ENCODE results near the gene BCAS1.
A peak's percentile ranks its signal among the peaks of the same experiment; 100 is the strongest.

The BCAS1 gene, protein sequence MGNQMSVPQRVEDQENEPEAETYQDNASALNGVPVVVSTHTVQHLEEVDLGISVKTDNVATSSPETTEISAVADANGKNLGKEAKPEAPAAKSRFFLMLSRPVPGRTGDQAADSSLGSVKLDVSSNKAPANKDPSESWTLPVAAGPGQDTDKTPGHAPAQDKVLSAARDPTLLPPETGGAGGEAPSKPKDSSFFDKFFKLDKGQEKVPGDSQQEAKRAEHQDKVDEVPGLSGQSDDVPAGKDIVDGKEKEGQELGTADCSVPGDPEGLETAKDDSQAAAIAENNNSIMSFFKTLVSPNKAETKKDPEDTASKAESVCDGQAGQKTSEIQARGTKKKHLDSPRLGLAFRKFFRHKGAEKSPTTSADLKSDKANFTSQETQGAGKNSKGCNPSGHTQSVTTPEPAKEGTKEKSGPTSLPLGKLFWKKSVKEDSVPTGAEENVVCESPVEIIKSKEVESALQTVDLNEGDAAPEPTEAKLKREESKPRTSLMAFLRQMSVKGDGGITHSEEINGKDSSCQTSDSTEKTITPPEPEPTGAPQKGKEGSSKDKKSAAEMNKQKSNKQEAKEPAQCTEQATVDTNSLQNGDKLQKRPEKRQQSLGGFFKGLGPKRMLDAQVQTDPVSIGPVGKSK

DNA sequence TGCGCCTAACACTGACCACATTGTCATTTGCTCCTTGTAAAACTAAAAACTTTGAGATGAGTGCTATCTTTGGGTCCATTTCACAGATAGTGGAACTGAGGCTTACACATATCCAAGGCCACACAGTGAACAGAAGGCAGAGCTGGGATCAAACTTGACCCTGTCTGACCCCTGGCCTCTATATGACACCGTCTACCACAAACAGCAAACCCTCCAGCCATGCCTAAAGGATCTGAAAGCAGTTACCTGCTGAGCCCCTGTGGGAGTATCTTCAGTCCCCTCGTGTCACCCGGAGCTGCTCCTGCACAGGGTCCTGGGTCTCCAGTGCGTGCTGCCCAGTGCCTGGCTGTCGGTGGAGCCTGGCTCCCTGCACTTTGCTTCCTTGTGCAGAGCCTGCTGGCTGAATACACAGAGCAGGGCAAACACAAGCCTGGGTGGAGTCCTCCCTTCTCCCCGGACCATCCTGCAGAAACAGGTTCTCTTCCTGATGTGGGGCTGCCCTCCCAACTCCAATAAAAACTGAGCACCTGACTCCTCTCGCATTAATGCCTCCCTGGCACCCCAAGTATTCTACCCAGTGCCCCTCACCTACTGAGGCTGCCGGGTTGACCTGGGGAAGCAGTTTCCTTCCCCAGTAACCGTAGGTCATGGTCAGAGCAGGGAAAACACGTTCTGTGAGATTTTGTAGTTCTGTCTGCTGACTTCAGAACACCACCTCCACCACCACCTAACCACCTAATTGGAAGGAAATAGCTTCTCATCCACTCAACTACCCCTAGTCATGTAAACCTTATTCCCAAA, at the start of gene BCAS1:
Gene BCAS1 (minus strand): TSS at position 408 of the 801 bp plus-strand sequence. CDS start 11,876 bp downstream, outside the sequence.
- peak; percentile 77 for DNase-seq

DNA sequence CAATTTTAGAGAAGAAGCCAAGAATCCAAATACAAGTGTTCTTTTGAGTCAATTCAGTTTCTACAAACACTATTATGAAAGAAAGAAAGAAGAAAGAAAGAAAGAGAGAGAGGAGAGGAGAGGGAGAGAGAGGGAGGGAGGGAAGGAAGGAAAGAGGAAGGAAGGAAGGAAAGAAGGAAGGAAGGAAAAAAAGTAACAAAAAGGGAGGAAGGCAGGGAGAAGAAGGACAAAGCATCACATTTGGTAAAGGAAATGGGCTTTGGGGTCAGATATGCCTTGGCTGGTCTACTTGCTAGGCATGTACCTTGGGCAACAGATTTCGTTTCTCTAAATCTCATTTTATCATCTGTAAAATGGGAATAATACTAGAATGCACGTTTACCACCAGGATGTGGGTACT, 49.4 kb upstream of the BCAS1 start:
- DNase-seq = no peak

DNA sequence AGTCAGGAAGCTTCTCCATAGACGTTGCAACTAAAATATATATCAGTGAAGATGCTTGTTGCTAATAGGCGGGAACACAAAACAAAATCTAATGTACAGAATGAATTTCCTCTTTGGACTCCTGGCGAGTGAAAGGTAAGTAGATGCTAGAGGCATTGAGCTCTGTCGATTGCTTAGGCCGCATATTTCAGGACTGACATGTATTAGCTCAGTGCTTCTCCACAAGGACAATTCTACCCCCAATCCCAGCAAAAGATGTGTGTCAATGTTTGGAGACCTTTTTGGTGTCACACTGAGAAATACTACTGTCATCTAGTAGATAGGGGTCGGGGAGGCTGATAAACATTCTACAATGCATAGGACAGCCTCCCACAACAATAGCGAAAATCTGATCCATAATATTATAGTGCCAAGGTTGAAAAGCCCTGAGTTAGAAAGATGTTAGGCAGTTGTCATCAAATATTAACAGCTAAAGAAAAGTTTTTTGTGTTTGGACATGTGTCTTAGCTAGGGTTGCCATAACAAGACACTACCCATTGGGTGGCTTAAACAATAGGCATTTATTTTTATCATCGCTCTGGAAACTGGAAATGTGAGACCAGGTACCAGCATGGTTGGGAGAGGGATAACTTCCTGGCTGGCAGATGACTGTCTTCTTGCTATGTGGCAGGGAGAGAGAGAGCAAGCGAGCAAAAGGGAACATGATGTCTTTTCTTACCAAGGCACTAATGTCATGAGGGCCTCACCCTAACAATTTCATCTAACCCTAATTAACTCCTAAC, 48.0 kb upstream of the BCAS1 start:
- DNase-seq = no peak

DNA sequence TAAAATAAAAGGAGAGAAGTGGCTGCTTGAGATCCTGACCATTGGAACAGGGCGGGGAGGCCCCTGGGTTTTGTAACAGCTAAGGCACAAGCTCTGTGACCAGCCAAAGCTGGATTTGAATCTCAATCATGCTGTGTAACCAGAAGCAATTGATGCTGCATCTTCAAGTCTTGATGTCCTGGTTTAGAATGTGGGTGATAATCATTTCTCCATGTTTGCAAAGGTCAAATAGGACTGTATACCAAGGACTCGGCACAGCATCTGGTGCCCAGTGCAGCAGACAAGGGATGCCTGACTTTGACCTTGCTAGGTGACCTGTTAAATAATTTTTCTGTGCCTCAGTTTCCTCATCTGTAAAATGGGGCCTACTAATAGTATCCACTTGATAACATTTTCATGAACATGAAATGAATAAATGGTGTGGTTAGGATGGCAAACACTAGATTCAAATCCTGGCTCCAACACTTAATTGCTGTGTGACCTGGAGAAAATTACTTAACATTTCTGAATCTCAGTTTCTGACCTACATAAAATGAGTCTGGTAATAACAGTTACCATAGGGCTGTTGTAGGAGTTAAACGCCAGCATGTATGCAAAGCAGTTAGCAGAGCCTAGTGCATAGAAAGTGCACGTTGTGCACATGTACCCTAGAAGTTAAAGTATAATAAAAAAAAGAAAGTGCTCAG, 46.3 kb upstream of the BCAS1 start:
- DNase-seq = no peak

DNA sequence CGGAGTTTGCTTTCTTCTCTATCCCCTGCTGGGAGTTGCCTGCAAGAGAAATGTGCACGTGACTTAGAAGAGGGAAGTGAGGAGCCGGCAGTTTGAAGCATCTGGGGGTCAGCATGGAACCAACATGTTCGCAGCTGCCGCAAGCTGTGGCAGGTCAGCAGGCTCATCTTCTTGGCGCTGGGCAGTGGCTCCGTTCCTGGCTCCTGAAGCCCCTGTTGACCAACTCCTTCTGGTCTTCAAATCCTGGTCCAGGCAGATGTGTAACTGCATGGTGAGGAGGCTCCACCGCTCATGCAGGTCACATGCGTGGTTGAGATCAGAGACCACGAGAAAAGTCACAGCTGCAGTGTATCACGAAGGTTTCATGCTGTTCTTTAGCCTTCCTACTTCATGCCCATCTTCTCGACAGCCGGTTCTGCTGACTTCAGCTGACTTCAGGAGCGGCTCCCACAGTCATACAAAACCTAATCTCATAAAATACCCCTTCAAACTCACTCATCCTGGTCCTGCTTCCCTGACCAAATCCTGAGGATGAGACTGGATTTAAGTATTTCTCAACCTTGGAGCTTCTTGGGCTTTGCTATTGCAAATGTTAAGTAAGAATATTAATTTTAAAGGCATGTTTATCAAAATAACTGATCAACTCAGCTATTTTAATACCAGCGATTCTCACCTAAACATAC, 44.9 kb upstream of the BCAS1 start:
- no peak for DNase-seq

DNA sequence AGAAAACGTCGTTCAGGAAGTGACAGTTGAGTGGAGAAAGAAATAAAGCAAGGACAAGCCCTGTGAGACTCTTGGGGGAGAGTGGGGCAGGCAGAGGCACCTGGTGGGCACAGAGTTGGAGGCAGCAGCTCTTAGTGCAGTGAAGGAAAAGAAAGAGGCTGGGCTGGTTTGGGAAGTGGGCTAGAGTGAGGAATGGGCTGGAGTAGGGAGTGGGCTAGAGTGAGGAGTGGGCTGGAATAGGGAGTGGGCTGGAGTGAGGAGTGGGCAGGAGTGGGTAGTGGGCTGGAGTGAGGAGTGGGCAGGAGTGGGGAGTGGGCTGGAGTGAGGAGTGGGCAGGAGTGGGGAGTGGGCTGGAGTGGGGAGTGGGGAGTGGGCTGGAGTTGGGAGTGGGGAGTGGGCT, 43.7 kb upstream of the BCAS1 start:
- no peak for DNase-seq

DNA sequence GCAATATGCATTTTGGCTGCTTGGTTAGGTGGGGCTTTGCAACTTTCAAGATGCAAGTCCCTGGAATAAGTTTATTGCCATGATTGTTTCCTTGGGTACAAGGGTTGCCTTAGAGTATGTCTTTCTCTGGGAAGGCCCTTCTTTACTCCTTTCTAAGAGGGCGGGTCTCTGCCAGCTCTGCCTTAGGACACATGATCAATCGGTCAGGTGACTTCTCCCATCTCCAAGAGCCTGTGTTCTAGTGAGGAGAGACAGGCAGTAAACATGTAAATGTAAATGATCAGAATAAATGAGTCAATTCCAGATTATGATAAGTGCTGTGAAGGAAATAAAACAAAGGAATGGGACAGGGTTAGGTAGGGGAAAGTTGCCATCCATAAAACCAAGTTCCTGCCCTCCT, 43.2 kb upstream of the BCAS1 start:
- no peak for DNase-seq

DNA sequence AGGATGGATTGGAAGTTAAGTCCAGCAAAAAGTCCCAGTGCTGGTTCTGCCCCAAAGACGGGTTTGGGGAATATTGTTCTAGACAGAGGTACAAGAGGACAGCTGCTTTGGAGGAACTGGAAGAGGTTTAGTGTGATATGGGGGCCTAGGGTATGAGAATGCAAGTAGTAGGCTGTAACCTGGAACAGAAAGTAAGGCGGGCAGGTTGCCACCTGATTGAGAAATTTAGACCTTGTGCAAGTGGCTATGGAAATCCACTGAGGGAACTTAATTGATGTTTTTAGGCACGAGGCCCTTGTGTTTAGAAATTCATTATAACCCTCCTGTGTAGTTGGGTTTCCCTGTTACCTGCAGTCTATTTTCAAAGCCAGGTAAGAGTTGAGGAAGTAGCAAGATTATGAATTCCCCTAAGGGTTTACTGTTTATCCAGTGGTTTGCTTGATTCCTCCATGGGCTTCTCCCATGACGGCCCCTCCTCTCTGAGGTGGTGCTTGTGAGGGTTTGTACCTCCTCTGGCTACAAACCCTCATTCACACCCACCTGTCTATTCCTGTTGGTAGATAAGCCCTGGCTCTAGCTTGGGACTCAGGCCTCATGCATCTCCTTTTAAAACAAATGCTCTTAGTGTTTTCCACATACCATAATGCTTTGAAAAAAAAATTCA, 42.0 kb upstream of the BCAS1 start:
- no peak for DNase-seq

DNA sequence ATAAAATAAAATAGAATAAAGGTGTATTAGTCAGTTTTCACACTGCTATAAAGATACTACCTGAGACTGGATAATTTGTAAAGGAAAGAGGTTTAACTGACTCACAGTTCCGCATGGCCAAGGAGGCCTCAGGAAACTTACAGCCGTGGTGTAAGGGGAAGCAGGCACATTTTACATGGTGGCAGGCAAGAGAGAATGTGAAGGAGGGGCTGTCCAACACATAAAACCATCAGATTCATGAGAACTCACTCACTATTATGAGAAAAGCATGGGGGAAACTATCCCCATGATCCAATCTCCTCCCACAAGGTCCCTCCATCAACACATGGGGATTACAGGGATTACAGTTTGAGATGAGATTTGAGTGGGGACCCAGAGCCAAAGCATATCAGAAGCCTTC, 41.1 kb upstream of the BCAS1 start:
- no peak for DNase-seq

DNA sequence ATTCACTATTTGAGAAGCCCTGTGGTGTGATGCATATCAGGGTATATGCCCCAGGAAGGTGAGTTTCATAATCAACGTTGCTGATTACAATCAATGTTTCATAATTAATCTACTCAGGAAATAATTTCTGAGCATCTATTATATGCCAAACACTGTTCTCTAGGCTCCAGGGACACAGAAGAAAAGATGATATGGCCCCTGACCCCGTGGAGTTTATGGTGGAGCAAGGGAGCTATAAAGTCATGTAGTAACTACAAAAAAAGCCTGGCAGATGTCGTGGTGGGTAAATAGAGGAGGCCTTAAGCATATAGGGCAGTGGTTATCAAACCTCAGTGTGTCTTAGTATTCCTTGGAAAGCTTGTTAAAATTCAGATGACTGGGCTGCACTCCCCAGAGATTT, 40.1 kb upstream of the BCAS1 start:
- DNase-seq = no peak

DNA sequence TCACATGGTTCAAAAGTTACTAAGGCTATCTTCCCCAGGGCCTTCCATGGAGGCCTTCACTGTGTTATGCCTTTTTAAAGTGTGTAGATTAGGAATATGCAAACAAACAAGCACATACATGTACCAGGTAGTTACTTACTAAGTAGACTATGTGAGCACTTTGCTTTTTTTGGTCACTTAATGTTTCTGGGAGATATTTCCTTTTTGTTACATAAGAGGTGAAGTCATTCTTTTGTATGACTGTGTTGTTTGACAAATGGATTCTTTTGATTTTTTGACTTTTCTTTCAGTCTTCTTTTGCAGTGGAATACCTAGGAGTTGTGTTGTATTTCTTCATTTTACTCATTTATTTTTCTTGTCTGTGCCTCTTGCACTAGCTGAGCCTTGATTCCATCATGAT, 39.6 kb upstream of the BCAS1 start:
- no peak for DNase-seq

DNA sequence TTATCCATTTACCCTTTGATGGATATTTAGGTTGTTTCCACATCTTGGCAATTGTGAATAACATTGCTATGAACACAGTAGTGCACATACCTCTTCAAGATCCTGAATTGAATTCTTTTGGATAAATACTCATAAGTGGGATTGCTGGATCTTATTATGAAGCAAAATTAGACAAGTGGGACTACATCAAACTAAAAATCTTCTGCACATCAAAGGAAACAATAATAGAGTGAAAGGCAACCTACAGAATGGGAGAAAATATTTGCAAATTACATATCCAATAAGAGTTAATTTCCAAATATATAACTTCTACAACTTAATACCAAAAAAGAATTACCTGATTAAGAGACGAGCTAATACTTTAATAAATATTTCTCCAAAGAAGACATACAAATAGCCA, 38.4 kb upstream of the BCAS1 start:
- no peak for DNase-seq

DNA sequence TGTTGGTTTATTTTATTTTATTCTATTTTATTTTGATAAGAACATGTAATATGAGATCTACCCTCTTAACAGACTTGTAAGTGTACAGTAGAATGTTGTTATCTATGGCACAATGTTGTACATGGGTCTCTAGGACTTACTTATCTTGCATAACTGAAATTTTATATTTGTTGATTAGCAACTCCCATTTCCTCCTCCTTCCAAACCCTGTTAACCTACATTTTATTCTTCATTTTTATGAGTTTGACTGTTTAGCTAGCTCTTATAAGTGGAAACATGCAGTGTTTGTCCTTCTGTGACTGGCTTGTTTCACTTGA, 37.9 kb upstream of the BCAS1 start:
- no peak for DNase-seq

DNA sequence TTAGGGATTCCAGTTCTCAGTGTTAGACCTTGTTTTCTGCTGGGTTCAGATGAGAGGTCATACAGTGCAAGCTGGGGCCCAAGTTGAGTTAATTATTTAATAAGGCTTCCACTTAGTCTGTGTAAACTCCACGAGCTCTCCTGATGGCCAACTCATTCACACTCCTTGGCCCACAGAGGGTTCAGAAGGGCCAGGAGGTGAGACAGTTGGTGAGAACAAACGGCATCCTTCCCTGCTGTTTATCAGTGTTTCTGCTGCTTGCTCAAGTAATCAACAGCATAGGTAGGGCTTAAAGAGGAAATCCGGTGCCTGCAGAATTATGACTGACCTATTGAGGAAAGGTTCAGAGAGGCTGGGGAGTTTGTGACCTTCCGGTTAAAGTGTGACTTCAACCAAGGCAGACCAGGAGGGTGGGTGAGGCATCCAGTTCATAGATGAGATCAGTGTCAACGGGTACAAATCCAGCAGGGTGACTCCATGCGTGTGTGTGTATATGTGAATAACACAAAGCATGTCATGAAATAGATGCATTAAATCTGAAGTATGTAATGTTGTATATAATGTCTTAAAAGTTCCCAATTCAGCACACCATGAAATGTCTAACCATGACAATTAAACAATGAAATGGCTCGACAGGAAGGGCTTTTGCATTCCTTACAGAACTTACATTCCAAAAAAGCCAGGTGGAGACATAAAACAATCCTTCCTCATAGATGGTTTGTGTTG, 37.4 kb upstream of the BCAS1 start:
- DNase-seq = peak; percentile 21

DNA sequence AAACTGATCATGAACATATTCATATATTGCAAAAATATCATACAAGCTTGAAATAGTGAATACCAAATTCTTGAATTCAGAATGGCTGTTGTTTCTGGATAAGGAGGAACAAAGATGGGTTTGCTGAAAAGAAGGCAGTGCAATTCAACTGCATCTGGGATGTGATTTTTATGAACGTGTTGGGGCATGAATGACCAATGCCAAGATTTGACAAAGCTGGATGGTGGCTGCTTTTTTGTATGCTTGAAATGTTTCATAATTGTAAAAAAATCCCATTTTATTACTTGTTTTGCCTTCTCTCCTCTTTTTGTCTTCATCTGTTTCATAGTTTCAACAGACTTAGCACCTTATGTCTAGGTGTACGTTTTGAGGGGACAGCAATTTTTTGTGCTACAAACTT, 36.8 kb upstream of the BCAS1 start:
- no peak for DNase-seq

DNA sequence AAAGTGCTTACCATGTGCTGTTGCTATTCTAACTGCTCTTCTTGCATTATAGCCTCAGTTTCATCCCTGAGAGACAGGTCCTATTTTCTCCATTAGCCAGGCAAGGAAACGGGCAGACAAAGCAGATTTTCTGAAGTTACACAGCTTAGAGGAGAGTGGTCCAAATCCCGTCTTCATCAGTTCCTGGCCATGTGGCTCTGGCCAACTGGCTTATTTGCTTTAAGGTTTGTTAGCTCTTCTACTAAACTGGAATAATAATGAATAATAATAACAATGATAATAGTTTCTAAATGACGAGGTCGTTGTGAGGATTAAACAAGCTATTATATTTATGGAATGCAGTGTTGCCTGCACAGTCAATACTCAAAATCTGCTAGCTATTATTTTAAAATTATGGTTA, 35.8 kb upstream of the BCAS1 start:
- no peak for DNase-seq

DNA sequence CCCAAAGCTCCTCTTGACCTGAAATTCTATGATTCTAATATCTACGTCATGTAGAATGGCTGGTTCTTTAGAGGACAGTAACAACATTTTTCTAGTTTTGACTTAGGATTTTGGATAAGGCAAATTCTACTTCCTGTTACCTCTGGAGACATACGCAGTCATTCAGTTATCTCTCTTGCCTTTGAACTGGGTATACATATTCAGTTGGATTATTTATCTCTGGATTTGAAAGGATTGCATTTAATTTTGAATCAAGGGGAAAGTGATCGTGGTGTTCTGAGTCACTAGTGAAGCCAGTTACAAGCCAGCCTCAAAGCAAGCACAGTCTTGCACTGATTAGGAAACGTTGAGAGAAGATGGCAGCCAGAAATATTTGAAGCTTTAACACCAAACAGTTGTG, 35.3 kb upstream of the BCAS1 start:
- no peak for DNase-seq

DNA sequence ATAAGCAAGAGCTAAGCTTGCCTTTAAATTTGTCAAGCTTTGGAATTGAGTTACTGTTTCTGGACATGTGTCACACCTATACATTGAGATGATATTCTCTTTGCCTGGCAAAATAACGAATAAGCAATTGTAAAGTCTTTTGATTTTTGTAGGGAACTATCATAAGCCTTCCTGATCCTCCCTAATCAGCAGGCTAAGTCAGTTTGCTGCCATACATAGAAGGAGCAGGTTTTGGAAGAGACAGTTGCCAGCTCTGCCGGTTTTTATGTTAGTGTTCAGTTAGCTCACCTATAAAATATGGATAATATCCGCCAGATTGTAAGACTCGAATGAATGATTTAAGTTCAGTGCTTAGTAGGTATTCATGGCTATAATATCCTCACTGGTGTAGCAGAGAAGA, 34.4 kb upstream of the BCAS1 start:
- DNase-seq = no peak

DNA sequence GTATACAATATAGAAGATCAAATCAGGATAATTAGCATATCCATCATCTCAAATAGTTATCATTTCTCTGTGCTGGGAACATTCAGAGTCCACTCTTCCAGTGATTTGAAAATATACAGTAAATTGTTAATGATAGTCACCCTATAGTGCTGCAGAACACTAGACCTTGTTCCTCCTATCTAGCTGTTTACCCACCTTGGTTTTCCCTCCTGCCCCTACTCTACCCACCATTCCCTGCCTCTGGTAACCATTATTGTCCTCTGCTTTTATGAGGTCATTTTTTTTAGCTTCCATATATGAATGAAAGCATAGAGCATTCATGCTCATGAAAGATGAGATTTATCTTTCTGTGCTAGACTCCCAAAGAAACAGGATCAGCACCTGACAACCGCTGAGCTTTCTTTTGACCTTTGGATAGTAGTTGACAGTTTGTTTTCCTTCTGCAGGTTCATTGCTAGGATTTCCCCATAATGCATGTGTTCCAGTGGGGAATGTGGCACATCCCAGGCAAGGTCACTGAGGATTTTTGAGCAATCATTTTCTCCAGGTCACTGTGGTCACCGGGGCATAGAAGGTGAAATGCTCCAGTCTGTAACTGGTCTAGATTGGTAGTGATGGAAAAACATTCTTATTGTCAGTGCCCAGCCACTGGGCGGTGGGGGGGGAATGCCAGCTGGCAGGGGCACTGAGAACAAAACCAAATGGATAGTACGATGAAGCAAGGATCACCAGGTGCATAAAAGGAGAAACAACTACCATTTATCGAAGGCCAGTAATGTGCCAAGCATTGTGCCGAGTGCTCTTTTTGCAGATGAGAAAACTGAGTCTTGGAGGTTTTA, 33.6 kb upstream of the BCAS1 start:
- DNase-seq = no peak
